H9 (cell line): ENCODE measurements around the gene MXRA5. TPM values are rescaled to one million over a fixed set of nuclear protein-coding genes. Genes with fewer than 3 reads are reported as not detected.

Experiments
- DNase-seq: peaks from one replicate; pipeline ENCODE4 v3.0.0-alpha.2; 2017
- H2AFZ ChIP-seq: one replicate; pipeline ENCODE4 v1.6.1; 2013; ENCODE audit warnings: mild to moderate bottlenecking, low read length, control low read depth, moderate library complexity
- H2AK5ac ChIP-seq: 2 replicates; pipeline ENCODE4 v1.6.1; 2013; ENCODE audit warnings: low read length, control low read depth, mixed read lengths; ENCODE audit not compliant: insufficient read length
- H2BK120ac ChIP-seq: one replicate; pipeline ENCODE4 v1.6.1; 2013; ENCODE audit warnings: low read depth, mild to moderate bottlenecking, low read length, control low read depth, inconsistent platforms; ENCODE audit not compliant: poor library complexity, severe bottlenecking
- H2BK12ac ChIP-seq: 2 replicates; pipeline ENCODE4 v1.6.1; 2013; ENCODE audit warnings: low read length, control low read depth, mixed read lengths, low read depth; ENCODE audit not compliant: insufficient read length
- H2BK15ac ChIP-seq: 2 replicates; pipeline ENCODE4 v1.6.1; 2013; ENCODE audit warnings: low read depth, low read length, control low read depth
- H2BK20ac ChIP-seq: one replicate; pipeline ENCODE4 v1.6.1; 2013; ENCODE audit warnings: low read depth, mild to moderate bottlenecking, low read length, control low read depth, inconsistent platforms; ENCODE audit not compliant: poor library complexity, severe bottlenecking
- H2BK5ac ChIP-seq: 2 replicates; pipeline ENCODE4 v1.6.1; 2013; ENCODE audit warnings: low read length, control low read depth, mixed read lengths; ENCODE audit not compliant: insufficient read length
- H3K14ac ChIP-seq: 2 replicates; pipeline ENCODE4 v1.6.1; 2013; ENCODE audit warnings: low read length, control low read depth; ENCODE audit not compliant: insufficient read depth
- H3K18ac ChIP-seq: 2 replicates; pipeline ENCODE4 v1.6.1; 2013; ENCODE audit warnings: low read depth, mild to moderate bottlenecking, mixed read lengths, low read length, control low read depth; ENCODE audit not compliant: insufficient read length
- H3K23ac ChIP-seq: 2 replicates; pipeline ENCODE4 v1.6.1; 2013; ENCODE audit warnings: low read length, control low read depth, mixed read lengths, low read depth; ENCODE audit not compliant: insufficient read length
- H3K23me2 ChIP-seq: 2 replicates; pipeline ENCODE4 v1.6.1; 2013; ENCODE audit warnings: low read depth, mild to moderate bottlenecking, mixed read lengths, low read length, control low read depth; ENCODE audit not compliant: insufficient read length, poor library complexity, severe bottlenecking
- H3K27ac ChIP-seq: 2 replicates; pipeline ENCODE4 v1.5.1; 2013; ENCODE audit warnings: low read length, control low read depth, mixed read lengths, low read depth; ENCODE audit not compliant: insufficient read length
- H3K27me3 ChIP-seq: 2 replicates; pipeline ENCODE4 v1.6.1; 2013; ENCODE audit warnings: low read length, control low read depth, inconsistent platforms; ENCODE audit not compliant: insufficient read depth
- H3K4ac ChIP-seq: 2 replicates; pipeline ENCODE4 v1.6.1; 2013; ENCODE audit warnings: low read depth, mild to moderate bottlenecking, control low read depth, inconsistent platforms, low read length, moderate library complexity
- H3K4me1 ChIP-seq: 2 replicates; pipeline ENCODE4 v1.6.1; 2013; ENCODE audit warnings: low read length, control low read depth, inconsistent platforms; ENCODE audit not compliant: insufficient read depth
- H3K4me2 ChIP-seq: 2 replicates; pipeline ENCODE4 v1.6.1; 2013; ENCODE audit warnings: low read length, control low read depth, mixed read lengths; ENCODE audit not compliant: insufficient read length, insufficient read depth
- H3K56ac ChIP-seq: 2 replicates; pipeline ENCODE4 v1.6.1; 2013; ENCODE audit warnings: low read depth, mild to moderate bottlenecking, mixed read lengths, low read length, control low read depth; ENCODE audit not compliant: insufficient read length
- H3K79me1 ChIP-seq: 2 replicates; pipeline ENCODE4 v1.6.1; 2013; ENCODE audit warnings: low read depth, mild to moderate bottlenecking, moderate library complexity, low read length, control low read depth, inconsistent platforms; ENCODE audit not compliant: insufficient read depth, poor library complexity, severe bottlenecking
- H3K79me2 ChIP-seq: 2 replicates; pipeline ENCODE4 v1.6.1; 2013; ENCODE audit warnings: low read length, control low read depth, inconsistent platforms; ENCODE audit not compliant: insufficient read depth
- H3K9ac ChIP-seq: 2 replicates; pipeline ENCODE4 v1.6.1; 2013; ENCODE audit warnings: low read length, control low read depth, mixed read lengths; ENCODE audit not compliant: insufficient read length; ENCODE audit errors: extremely low read depth
- H3K9me3 ChIP-seq: one replicate; pipeline ENCODE4 v1.6.1; 2013; ENCODE audit warnings: low read depth, low read length, inconsistent platforms; ENCODE audit not compliant: control insufficient read depth
- H3T11ph ChIP-seq: one replicate; pipeline ENCODE4 v1.6.1; 2013; ENCODE audit warnings: mild to moderate bottlenecking, low read length, control low read depth, inconsistent platforms
- H4K20me1 ChIP-seq: one replicate; pipeline ENCODE4 v1.6.1; 2013; ENCODE audit not compliant: control insufficient read depth, insufficient read length, insufficient read depth
- H4K5ac ChIP-seq: 2 replicates; pipeline ENCODE4 v1.6.1; 2013; ENCODE audit warnings: low read depth, mild to moderate bottlenecking, mixed read lengths, low read length, control low read depth; ENCODE audit not compliant: insufficient read length
- H4K8ac ChIP-seq: replicated peaks from 2 replicates; pipeline ENCODE4 v1.6.1; 2013; ENCODE audit warnings: low read length, control low read depth, mixed read lengths, low read depth; ENCODE audit not compliant: insufficient read length
- H4K91ac ChIP-seq: 2 replicates; pipeline ENCODE4 v1.6.1; 2013; ENCODE audit warnings: low read depth, mild to moderate bottlenecking, moderate library complexity, mixed read lengths, low read length, control low read depth; ENCODE audit not compliant: insufficient read length
- H3K27ac Mint-ChIP-seq, 3 experiments: 2 replicates in 2 of 3; 3 replicates in 1 of 3; pipeline ENCODE4 v1.8.0; 2020 to 2021; ENCODE audit warnings: mixed read lengths in 3 of 3, mild to moderate bottlenecking in 1 of 3, moderate library complexity in 1 of 3
- H3K27me3 Mint-ChIP-seq: 2 replicates; pipeline ENCODE4 v1.8.0; 2021; ENCODE audit warnings: low read depth, mild to moderate bottlenecking, moderate library complexity, mixed read lengths
- H3K36me3 Mint-ChIP-seq, 3 experiments: 2 replicates in 2 of 3; 3 replicates in 1 of 3; pipeline ENCODE4 v1.8.0; 2020 to 2021; ENCODE audit warnings: low read depth in 3 of 3, mixed read lengths in 3 of 3; ENCODE audit not compliant: insufficient read depth in 1 of 3
- H3K4me1 Mint-ChIP-seq, 2 experiments: 2 replicates each; pipeline ENCODE4 v1.8.0; 2020; ENCODE audit warnings: mixed read lengths in 2 of 2
- H3K4me3 Mint-ChIP-seq, 2 experiments: 2 replicates in 1 of 2; 3 replicates in 1 of 2; pipeline ENCODE4 v1.8.0; 2020 to 2021; ENCODE audit warnings: mild to moderate bottlenecking in 2 of 2, mixed read lengths in 2 of 2, moderate library complexity in 1 of 2
- H3K9me3 Mint-ChIP-seq, 2 experiments: 2 replicates in 1 of 2; 3 replicates in 1 of 2; pipeline ENCODE4 v1.8.0; 2020; ENCODE audit warnings: mild to moderate bottlenecking in 2 of 2, mixed read lengths in 2 of 2, moderate library complexity in 1 of 2
- CTCF ChIP-seq: fragments of 200-600 bp; sonication (generic); conservative IDR thresholded peaks from 3 replicates; pipeline ENCODE4 v1.8.0; 2021; ENCODE audit warnings: antibody characterized with exemption, mild to moderate bottlenecking
- WGBS: extraction: QIAGEN DNeasy Blood & Tissue Kit; methylation state at CpG from one replicate; pipeline ENCODE4 v1.1.7; 2013; ENCODE audit warnings: missing lambda C conversion rate, low lambda C conversion rate, mixed read lengths; ENCODE audit not compliant: insufficient read length; ENCODE audit errors: extremely low coverage; 5-methylcytosine and 5-hydroxymethylcytosine counted together
- total RNA-seq: library from RNA; stranded (reverse); gene quantifications from 2 replicates; pipeline ENCODE4 v1.2.1, GENCODE V29; 2021

MXRA5 gene
- total RNA-seq, 1 experiment from 2014 or later: 1.0 TPM

- H3T11ph ChIP-seq: no peak overlapping the region
- no peak overlapping the region for H2BK120ac ChIP-seq
- no peak overlapping the region for H3K23ac ChIP-seq
- no peaks in the 10 kb centered on the region for H4K20me1 ChIP-seq
- no peak overlapping the region for H3K56ac ChIP-seq
- WGBS: no CpG with 5 or more reads among the region's 5 CpGs
- H3K23me2 ChIP-seq: peaks cover 17% of the 10 kb centered on the region
- H2AFZ ChIP-seq: no peak overlapping the region
- H3K14ac ChIP-seq: no peak overlapping the region
- H3K9me3 ChIP-seq: no peaks in the 10 kb centered on the region
- peaks cover 69% of the 10 kb centered on the region for H3K27me3 Mint-ChIP-seq
- H3K4me3 Mint-ChIP-seq: no peak overlapping the region; a peak in 2 of 5 replicates
- no peak overlapping the region for H2BK12ac ChIP-seq
- no peak for TF ChIP-seq CTCF
- no peak overlapping the region for H4K8ac ChIP-seq
- H3K27ac Mint-ChIP-seq: no peak overlapping the region
- H3K27ac ChIP-seq: no peak overlapping the region
- H3K4ac ChIP-seq: no peak overlapping the region
- peaks cover 0 to 7% (median 3%) of the 10 kb centered on the region in 3 experiments; a peak in 3 of 7 replicates for H3K36me3 Mint-ChIP-seq
- H3K79me2 ChIP-seq: no peaks in the 10 kb centered on the region
- H4K5ac ChIP-seq: no peak overlapping the region
- peaks cover 6 to 8% of the 10 kb centered on the region in 2 experiments; a peak in 4 of 5 replicates for H3K9me3 Mint-ChIP-seq
- no peak overlapping the region for H3K18ac ChIP-seq
- H3K27me3 ChIP-seq: peaks cover 8% of the 10 kb centered on the region; the same call in 1 of the 2 replicates
- H3K4me1 ChIP-seq: no peaks in the 10 kb centered on the region
- H2BK5ac ChIP-seq: no peak overlapping the region
- H4K91ac ChIP-seq: no peak overlapping the region
- H2BK20ac ChIP-seq: no peak overlapping the region
- peaks cover 9 to 11% of the 10 kb centered on the region in 2 experiments for H3K4me1 Mint-ChIP-seq
- DNase-seq: no peak
- no peak overlapping the region for H3K9ac ChIP-seq
- no peak overlapping the region for H2BK15ac ChIP-seq
- no peaks in the 10 kb centered on the region for H3K79me1 ChIP-seq
- no peak overlapping the region for H3K4me2 ChIP-seq
- no peak overlapping the region for H2AK5ac ChIP-seq
Measured at GRCh38 chrX:3348191-3348590, 1.7 kb upstream of the MXRA5 start.
